ENCODE measurements around the gene RBM12.

DNA sequence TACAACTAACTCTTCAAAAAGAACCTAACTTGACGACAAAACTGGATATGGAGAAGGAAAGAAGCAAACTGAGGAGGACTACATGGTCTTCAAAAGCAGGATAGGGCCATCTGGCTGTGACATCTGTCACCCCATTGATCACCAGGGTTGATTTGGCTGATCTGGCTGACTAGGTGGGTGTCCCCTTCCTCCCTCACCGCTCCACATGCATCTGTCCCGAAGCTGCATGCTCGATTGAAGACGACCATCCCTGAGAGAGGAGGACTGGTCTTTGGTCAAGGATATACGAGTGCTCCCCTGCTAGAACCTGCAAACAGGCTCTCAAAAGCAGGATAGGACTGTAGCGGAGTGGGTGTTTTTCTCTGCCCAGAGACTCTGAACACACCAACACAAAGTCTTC is 21.7 kb downstream of the RBM12 start:
- TF ChIP-seq ZNF324 (tag by site-specific recombination; IDR thresholded peaks at IDR 0.05) (no peak), KLF1 (tag by site-specific recombination; IDR thresholded peaks at IDR 0.05) (no peak), ZNF23 (tag by site-specific recombination; IDR thresholded peaks at IDR 0.05; ENCODE audit: borderline replicate concordance) (no peak), BCL11A (tag by site-specific recombination; IDR thresholded peaks at IDR 0.05; ENCODE audit: low read depth) (no peak), ZSCAN30 (tag by site-specific recombination; IDR thresholded peaks at IDR 0.05) (no peak), ZNF146 (tag by site-specific recombination; IDR thresholded peaks at IDR 0.05) (no peak), ZNF19 (tag by site-specific recombination; IDR thresholded peaks at IDR 0.05; ENCODE audit: low read depth) (no peak)
- TF ChIP-seq, protein P1, sequence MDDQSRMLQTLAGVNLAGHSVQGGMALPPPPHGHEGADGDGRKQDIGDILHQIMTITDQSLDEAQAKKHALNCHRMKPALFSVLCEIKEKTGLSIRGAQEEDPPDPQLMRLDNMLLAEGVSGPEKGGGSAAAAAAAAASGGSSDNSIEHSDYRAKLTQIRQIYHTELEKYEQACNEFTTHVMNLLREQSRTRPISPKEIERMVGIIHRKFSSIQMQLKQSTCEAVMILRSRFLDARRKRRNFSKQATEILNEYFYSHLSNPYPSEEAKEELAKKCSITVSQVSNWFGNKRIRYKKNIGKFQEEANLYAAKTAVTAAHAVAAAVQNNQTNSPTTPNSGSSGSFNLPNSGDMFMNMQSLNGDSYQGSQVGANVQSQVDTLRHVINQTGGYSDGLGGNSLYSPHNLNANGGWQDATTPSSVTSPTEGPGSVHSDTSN (CRISPR knock-in tag; IDR thresholded peaks at IDR 0.05), result no peak
- TF ChIP-seq, protein P2, sequence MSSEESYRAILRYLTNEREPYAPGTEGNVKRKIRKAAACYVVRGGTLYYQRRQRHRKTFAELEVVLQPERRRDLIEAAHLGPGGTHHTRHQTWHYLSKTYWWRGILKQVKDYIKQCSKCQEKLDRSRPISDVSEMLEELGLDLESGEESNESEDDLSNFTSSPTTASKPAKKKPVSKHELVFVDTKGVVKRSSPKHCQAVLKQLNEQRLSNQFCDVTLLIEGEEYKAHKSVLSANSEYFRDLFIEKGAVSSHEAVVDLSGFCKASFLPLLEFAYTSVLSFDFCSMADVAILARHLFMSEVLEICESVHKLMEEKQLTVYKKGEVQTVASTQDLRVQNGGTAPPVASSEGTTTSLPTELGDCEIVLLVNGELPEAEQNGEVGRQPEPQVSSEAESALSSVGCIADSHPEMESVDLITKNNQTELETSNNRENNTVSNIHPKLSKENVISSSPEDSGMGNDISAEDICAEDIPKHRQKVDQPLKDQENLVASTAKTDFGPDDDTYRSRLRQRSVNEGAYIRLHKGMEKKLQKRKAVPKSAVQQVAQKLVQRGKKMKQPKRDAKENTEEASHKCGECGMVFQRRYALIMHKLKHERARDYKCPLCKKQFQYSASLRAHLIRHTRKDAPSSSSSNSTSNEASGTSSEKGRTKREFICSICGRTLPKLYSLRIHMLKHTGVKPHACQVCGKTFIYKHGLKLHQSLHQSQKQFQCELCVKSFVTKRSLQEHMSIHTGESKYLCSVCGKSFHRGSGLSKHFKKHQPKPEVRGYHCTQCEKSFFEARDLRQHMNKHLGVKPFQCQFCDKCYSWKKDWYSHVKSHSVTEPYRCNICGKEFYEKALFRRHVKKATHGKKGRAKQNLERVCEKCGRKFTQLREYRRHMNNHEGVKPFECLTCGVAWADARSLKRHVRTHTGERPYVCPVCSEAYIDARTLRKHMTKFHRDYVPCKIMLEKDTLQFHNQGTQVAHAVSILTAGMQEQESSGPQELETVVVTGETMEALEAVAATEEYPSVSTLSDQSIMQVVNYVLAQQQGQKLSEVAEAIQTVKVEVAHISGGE (tag by site-specific recombination; conservative IDR thresholded peaks at IDR 0.05; ENCODE audit: low read depth), result no peak
- TF ChIP-seq, protein P3, sequence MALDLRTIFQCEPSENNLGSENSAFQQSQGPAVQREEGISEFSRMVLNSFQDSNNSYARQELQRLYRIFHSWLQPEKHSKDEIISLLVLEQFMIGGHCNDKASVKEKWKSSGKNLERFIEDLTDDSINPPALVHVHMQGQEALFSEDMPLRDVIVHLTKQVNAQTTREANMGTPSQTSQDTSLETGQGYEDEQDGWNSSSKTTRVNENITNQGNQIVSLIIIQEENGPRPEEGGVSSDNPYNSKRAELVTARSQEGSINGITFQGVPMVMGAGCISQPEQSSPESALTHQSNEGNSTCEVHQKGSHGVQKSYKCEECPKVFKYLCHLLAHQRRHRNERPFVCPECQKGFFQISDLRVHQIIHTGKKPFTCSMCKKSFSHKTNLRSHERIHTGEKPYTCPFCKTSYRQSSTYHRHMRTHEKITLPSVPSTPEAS (tag by site-specific recombination; IDR thresholded peaks at IDR 0.05), result no peak
- TF ChIP-seq, protein P4, sequence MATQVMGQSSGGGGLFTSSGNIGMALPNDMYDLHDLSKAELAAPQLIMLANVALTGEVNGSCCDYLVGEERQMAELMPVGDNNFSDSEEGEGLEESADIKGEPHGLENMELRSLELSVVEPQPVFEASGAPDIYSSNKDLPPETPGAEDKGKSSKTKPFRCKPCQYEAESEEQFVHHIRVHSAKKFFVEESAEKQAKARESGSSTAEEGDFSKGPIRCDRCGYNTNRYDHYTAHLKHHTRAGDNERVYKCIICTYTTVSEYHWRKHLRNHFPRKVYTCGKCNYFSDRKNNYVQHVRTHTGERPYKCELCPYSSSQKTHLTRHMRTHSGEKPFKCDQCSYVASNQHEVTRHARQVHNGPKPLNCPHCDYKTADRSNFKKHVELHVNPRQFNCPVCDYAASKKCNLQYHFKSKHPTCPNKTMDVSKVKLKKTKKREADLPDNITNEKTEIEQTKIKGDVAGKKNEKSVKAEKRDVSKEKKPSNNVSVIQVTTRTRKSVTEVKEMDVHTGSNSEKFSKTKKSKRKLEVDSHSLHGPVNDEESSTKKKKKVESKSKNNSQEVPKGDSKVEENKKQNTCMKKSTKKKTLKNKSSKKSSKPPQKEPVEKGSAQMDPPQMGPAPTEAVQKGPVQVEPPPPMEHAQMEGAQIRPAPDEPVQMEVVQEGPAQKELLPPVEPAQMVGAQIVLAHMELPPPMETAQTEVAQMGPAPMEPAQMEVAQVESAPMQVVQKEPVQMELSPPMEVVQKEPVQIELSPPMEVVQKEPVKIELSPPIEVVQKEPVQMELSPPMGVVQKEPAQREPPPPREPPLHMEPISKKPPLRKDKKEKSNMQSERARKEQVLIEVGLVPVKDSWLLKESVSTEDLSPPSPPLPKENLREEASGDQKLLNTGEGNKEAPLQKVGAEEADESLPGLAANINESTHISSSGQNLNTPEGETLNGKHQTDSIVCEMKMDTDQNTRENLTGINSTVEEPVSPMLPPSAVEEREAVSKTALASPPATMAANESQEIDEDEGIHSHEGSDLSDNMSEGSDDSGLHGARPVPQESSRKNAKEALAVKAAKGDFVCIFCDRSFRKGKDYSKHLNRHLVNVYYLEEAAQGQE (tag by site-specific recombination; IDR thresholded peaks at IDR 0.05), result no peak

All from HEK293 (cell line).